A673 (cell line): ENCODE data around the gene DPYD.

Experiments
- EZH2 ChIP-seq: fragments of 200-600 bp; sonication (generic); IDR thresholded peaks from 2 replicates; pipeline ENCODE4 v1.6.1; 2017; ENCODE audit warnings: borderline replicate concordance, low read depth, mild to moderate bottlenecking, mixed read lengths, antibody characterized with exemption, low read length; ENCODE audit not compliant: poor library complexity, severe bottlenecking
- TF ChIP-seq, protein P1 (sequence below): fragments of 300-800, 200-600 bp; sonication (generic); conservative IDR thresholded peaks from 2 replicates; pipeline ENCODE4 v1.5.1; 2017; ENCODE audit warnings: low read depth, mild to moderate bottlenecking, antibody characterized with exemption, low read length, moderate library complexity, mixed read lengths

DNA sequence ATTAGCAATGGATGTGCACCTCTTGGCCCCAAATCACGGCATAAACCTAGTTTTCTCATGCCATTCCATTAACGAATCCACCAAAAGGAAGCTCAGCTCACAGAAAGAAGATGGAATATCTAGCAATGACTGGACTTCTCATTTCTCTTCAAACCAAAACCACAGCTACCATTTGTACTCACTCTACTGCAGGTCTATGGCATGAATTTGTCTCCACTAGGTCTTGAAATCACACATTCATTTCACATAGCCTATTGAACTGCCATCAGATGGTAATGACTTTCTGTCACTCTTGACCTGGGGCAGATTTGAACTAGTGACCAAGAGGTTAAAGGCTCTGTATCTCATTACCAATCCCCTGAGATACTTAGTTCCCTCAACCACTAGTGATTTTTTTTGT, 382.7 kb downstream of the DPYD start:
- TF ChIP-seq, protein P1, sequence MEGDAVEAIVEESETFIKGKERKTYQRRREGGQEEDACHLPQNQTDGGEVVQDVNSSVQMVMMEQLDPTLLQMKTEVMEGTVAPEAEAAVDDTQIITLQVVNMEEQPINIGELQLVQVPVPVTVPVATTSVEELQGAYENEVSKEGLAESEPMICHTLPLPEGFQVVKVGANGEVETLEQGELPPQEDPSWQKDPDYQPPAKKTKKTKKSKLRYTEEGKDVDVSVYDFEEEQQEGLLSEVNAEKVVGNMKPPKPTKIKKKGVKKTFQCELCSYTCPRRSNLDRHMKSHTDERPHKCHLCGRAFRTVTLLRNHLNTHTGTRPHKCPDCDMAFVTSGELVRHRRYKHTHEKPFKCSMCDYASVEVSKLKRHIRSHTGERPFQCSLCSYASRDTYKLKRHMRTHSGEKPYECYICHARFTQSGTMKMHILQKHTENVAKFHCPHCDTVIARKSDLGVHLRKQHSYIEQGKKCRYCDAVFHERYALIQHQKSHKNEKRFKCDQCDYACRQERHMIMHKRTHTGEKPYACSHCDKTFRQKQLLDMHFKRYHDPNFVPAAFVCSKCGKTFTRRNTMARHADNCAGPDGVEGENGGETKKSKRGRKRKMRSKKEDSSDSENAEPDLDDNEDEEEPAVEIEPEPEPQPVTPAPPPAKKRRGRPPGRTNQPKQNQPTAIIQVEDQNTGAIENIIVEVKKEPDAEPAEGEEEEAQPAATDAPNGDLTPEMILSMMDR, result no peak
- TF ChIP-seq EZH2, result no peak
